HFFc6 (cell line): ENCODE data around the gene ACKR4. TPM values are rescaled to one million over a fixed set of nuclear protein-coding genes. Genes with fewer than 3 reads are reported as not detected.

ENCODE experiments used
- DNase-seq: peaks from one replicate; pipeline ENCODE4 v3.0.0-alpha.2; 2018
- H3K27ac Mint-ChIP-seq: 2 replicates; pipeline ENCODE4 v1.8.0; 2020; ENCODE audit warnings: mild to moderate bottlenecking, mixed read lengths
- H3K27me3 Mint-ChIP-seq: 2 replicates; pipeline ENCODE4 v1.8.0; 2021; ENCODE audit warnings: mild to moderate bottlenecking, moderate library complexity, mixed read lengths; ENCODE audit not compliant: insufficient read depth
- H3K36me3 Mint-ChIP-seq: 2 replicates; pipeline ENCODE4 v1.8.0; 2021; ENCODE audit warnings: low read depth, mixed read lengths
- H3K4me1 Mint-ChIP-seq: 2 replicates; pipeline ENCODE4 v1.8.0; 2020; ENCODE audit warnings: low read depth, mixed read lengths
- H3K4me3 Mint-ChIP-seq: 2 replicates; pipeline ENCODE4 v1.8.0; 2020; ENCODE audit warnings: mild to moderate bottlenecking, moderate library complexity, mixed read lengths
- H3K9me3 Mint-ChIP-seq: 2 replicates; pipeline ENCODE4 v1.8.0; 2020; ENCODE audit warnings: mild to moderate bottlenecking, mixed read lengths
- total RNA-seq, 6 experiments: library from RNA; stranded (reverse); fragmentation: NEBNext Ultra II Directional; extraction: Animal tissue kit (Norgen Biotek cat#: 25700); gene quantifications; 2 replicates in 1 of 6; 3 replicates in 5 of 6; pipeline ENCODE4 v1.2.3, GENCODE V29; 2021
- TF ChIP-seq, protein P1 (sequence below): fragments of 200-600 bp; sonication (generic); IDR thresholded peaks from 2 replicates; pipeline ENCODE4 v1.5.0; 2021; ENCODE audit warnings: antibody characterized with exemption, mild to moderate bottlenecking

The ACKR4 gene
- total RNA-seq, 6 experiments from 2014 or later = 0.78 to 8.4 (median 7.1) TPM

DNA sequence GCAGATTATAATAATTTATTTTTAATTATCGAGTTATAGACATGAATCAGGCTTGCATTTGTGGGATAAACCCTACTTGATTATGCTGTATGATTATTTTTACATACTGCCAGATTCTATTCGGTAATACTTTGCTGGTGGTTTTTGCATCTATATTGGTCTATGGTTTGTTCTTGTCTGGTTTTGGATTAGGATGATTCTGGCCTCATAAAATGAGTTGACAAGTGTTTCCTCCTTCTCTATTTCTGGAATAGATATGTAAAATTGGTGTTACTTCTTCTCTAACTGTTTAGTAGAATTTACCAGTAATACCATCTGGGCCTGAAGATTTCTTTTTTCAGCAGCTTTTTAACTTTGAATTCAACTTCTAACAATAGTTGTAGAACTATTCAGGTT lies 33.0 kb upstream of the ACKR4 start:
- Mint-ChIP-seq H3K9me3 (no peaks in the 10 kb centered on the region), H3K27me3 (no peaks in the 10 kb centered on the region), H3K4me1 (peaks cover 15% of the 10 kb centered on the region), H3K27ac (no peak overlapping the region), H3K4me3 (no peak overlapping the region), H3K36me3 (peaks cover 13% of the 10 kb centered on the region)
- DNase-seq = no peak
- TF ChIP-seq, protein P1, sequence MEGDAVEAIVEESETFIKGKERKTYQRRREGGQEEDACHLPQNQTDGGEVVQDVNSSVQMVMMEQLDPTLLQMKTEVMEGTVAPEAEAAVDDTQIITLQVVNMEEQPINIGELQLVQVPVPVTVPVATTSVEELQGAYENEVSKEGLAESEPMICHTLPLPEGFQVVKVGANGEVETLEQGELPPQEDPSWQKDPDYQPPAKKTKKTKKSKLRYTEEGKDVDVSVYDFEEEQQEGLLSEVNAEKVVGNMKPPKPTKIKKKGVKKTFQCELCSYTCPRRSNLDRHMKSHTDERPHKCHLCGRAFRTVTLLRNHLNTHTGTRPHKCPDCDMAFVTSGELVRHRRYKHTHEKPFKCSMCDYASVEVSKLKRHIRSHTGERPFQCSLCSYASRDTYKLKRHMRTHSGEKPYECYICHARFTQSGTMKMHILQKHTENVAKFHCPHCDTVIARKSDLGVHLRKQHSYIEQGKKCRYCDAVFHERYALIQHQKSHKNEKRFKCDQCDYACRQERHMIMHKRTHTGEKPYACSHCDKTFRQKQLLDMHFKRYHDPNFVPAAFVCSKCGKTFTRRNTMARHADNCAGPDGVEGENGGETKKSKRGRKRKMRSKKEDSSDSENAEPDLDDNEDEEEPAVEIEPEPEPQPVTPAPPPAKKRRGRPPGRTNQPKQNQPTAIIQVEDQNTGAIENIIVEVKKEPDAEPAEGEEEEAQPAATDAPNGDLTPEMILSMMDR = no peak

DNA sequence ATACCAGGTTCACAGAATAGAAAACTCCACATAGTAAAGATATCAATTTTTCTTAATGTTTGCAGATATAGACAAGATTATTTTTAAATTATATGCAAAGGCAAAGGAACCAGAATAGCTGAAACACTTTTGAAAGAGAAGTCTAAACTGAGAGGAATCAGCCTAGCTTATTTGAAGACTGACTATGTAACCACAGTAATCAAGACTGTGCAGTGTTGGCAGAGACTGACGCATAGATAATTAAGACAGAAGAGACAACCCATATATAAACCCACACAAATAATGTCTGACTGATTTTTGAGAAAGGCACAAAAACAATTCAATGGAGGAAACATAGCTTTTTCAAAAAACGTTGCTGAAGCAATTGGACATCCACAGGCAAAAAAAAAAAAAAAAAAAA lies 28.6 kb upstream of the ACKR4 start:
- no peak for DNase-seq
- peak overlapping the region; percentile 68 for H3K27ac Mint-ChIP-seq
- no peak overlapping the region for H3K4me3 Mint-ChIP-seq
- H3K27me3 Mint-ChIP-seq = no peaks in the 10 kb centered on the region
- peaks cover 28% of the 10 kb centered on the region for H3K36me3 Mint-ChIP-seq
- H3K4me1 Mint-ChIP-seq = peaks cover 31% of the 10 kb centered on the region
- H3K9me3 Mint-ChIP-seq = peaks cover 10% of the 10 kb centered on the region
- TF ChIP-seq, protein P1 = no peak

DNA sequence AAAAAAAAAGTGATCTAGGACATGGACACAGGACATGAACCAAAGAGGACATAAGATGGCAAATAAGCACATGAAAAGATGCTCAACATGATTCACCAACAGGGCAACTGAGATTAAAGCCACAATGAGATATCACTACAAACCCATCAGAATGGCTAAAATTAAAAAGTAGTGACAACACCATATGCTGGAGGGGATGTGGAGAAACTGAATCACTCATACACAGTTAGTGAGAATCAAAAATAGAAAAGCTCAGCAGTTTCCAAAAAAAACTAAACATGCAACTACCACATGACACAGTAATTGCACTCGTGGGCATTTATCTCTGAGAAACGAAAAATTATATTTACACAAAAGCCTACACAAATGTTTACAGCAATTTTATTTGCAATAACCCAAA lies 27.9 kb upstream of the ACKR4 start:
- Mint-ChIP-seq H3K27ac (peak overlapping the region; percentile 68), H3K27me3 (no peaks in the 10 kb centered on the region)
- peak; percentile 42 for DNase-seq

DNA sequence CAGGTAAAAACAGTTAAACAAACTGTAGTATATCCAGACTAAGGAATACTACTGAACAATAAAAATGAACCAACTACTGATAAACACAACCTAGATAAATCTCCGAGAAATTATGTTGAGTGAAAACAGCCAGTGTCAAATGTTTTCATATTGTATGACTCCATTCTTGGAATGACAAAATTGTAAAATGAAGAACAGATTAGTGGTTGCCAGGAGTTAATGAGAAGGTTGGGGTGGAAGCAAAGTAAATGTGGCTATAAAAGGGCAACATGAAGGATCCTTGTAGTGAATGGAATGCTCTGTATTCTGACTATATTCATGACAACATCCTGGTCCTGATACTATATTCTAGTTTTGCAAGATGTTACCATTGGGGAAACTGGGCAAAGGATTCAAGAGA lies 27.5 kb upstream of the ACKR4 start:
- peak; percentile 36 for DNase-seq
- peak overlapping the region; percentile 68 for H3K27ac Mint-ChIP-seq
- TF ChIP-seq, protein P1 = no peak
- H3K36me3 Mint-ChIP-seq = peaks cover 28% of the 10 kb centered on the region
- peaks cover 10% of the 10 kb centered on the region for H3K9me3 Mint-ChIP-seq
- H3K27me3 Mint-ChIP-seq = no peaks in the 10 kb centered on the region
- H3K4me1 Mint-ChIP-seq = peaks cover 35% of the 10 kb centered on the region
- peak overlapping the region; percentile 11; the same call in 1 of the 2 replicates for H3K4me3 Mint-ChIP-seq

More for the DNA sequence above, 27.9 kb upstream of the ACKR4 start:
- TF ChIP-seq, protein P1 = no peak
- peaks cover 10% of the 10 kb centered on the region for H3K9me3 Mint-ChIP-seq
- H3K4me3 Mint-ChIP-seq = 0 out of 2 replicates have a peak overlapping the region, but pooled peaks have one; percentile 11
- H3K4me1 Mint-ChIP-seq = peaks cover 35% of the 10 kb centered on the region
- peaks cover 28% of the 10 kb centered on the region for H3K36me3 Mint-ChIP-seq

DNA sequence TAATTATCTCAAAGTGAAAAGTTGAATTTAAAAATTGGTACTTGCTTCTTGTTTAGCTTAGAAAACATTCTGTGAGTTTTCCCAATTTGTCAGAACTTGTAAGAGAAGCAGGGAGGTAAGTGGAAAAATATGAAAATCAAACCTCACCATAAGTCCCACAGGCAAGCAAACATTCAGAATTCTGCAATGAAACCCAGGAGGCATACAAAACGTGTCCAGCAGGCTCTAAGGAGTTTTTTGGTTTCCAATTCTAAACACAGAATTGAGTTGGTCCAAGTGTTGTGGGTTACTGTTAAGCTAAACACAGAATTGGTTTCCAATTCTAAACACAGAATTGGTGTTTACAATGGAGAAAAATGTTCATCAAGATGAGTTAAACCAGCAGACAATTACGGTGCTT lies 27.1 kb upstream of the ACKR4 start:
- no peak for DNase-seq
- Mint-ChIP-seq H3K9me3 (peaks cover 10% of the 10 kb centered on the region), H3K27me3 (no peaks in the 10 kb centered on the region), H3K36me3 (peaks cover 28% of the 10 kb centered on the region), H3K4me3 (no peak overlapping the region), H3K27ac (peak overlapping the region; percentile 68), H3K4me1 (peaks cover 35% of the 10 kb centered on the region)
- TF ChIP-seq, protein P1 = no peak

DNA sequence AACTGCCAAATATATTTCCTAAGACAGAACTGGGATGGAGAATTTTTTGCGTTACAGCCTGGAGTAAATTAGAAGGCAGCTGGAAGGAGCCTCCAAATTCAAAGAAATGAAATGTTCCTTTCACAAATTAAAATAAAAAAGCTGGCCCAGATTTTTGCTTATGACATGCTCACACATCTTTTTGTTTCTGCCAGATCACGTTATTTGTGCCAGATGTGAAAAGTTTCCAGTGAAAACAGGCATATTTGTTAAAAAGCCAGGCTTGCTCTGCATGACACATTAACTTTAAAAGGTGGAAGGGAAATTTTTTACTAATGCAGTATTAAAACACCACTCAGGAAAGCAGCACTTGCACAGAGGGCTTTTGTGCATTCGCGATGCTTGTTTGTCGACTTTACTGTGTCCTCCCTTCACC lies 23.3 kb upstream of the ACKR4 start:
- peaks cover 28% of the 10 kb centered on the region for H3K4me1 Mint-ChIP-seq
- no peaks in the 10 kb centered on the region for H3K27me3 Mint-ChIP-seq
- DNase-seq = no peak
- peaks cover 10% of the 10 kb centered on the region for H3K9me3 Mint-ChIP-seq
- H3K36me3 Mint-ChIP-seq = peaks cover 41% of the 10 kb centered on the region
- no peak overlapping the region for H3K4me3 Mint-ChIP-seq
- H3K27ac Mint-ChIP-seq = no peak overlapping the region
- TF ChIP-seq, protein P1 = no peak
